HCT116 (cell line): ENCODE results near the gene SUMO3.

Source experiments
- ELF1 ChIP-seq: IDR thresholded peaks from 2 replicates; pipeline ENCODE4 v1.6.1; 2012; ENCODE audit warnings: low read depth, borderline replicate concordance
- EZH2 ChIP-seq: fragments of 200-600 bp; sonication (generic); IDR thresholded peaks from 2 replicates; pipeline ENCODE4 v1.6.1; 2017; ENCODE audit warnings: antibody characterized with exemption, mixed run types
- POLR2AphosphoS5 ChIP-seq: IDR thresholded peaks from 2 replicates; pipeline ENCODE4 v1.6.1; 2011; ENCODE audit warnings: mild to moderate bottlenecking, low read depth, low read length, moderate library complexity
- RAD21 ChIP-seq: IDR thresholded peaks from 2 replicates; pipeline ENCODE4 v1.6.1; 2012; ENCODE audit warnings: low read depth, mild to moderate bottlenecking
- TCF7L2 ChIP-seq: IDR thresholded peaks from 2 replicates; pipeline ENCODE4 v1.7.0; 2011; ENCODE audit warnings: borderline replicate concordance, inconsistent platforms; ENCODE audit not compliant: insufficient read depth, insufficient read length; ENCODE audit errors: extremely low read depth
- YY1 ChIP-seq: IDR thresholded peaks from 2 replicates; pipeline ENCODE4 v1.6.1; 2011; ENCODE audit warnings: low read length, low read depth, moderate library complexity, mild to moderate bottlenecking; ENCODE audit not compliant: insufficient replicate concordance; ENCODE audit errors: extremely low read depth
- TF ChIP-seq, protein P1 (sequence below), 3 experiments: fragments of 200-600 bp in 1 of 3; sonication (generic) in 1 of 3; IDR thresholded peaks in 2 of 3; conservative IDR thresholded peaks in 1 of 3; 2 replicates each; pipeline ENCODE4 v1.5.1; 2012 to 2017; ENCODE audit warnings: low read depth in 2 of 3, low read length in 2 of 3, antibody characterized with exemption in 1 of 3, borderline replicate concordance in 1 of 3, control low read depth in 1 of 3, mild to moderate bottlenecking in 1 of 3, mixed read lengths in 1 of 3, mixed run types in 1 of 3, moderate library complexity in 1 of 3; ENCODE audit not compliant: insufficient read depth in 1 of 3

DNA sequence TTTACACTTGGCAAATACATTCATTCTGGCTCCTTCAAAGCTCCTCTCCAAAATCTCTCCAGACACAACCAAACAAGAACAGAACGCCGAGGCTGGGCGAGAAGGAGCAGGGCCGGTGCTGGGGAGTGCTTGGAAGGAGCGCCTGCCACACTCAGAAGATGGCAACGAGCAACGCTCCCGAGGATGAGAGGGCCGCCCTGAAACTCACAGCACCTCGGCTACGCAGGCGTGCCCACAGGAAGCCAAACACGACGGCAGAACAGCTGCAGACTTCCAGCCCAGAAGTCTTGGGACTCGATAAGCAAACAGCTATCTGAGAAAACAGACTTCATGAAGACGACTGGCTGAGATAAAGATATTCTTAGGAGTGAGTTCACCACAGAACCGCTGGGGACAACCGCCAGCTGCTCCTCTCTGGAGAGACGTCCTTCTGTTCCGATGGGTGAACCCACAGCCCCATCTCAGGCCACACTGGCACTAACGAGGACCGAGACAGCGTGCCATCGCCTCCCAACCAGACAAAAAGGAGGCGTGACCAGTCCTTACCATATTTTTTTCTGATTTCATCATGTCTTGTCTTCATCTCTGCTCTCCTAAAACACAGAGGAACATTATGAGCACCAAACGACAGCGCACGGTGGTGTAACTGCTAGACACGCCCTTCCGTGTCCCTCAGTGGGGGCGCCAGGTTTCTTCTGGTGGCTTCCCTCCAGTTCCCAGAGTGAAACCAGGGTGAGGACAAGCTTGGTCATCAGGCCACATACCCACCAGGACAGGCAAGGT lies 37.0 kb upstream of the SUMO3 start:
- TF ChIP-seq ELF1 (no peak), POLR2AphosphoS5 (no peak), YY1 (no peak), EZH2 (no peak), TCF7L2 (no peak), RAD21 (no peak)
- TF ChIP-seq, protein P1, sequence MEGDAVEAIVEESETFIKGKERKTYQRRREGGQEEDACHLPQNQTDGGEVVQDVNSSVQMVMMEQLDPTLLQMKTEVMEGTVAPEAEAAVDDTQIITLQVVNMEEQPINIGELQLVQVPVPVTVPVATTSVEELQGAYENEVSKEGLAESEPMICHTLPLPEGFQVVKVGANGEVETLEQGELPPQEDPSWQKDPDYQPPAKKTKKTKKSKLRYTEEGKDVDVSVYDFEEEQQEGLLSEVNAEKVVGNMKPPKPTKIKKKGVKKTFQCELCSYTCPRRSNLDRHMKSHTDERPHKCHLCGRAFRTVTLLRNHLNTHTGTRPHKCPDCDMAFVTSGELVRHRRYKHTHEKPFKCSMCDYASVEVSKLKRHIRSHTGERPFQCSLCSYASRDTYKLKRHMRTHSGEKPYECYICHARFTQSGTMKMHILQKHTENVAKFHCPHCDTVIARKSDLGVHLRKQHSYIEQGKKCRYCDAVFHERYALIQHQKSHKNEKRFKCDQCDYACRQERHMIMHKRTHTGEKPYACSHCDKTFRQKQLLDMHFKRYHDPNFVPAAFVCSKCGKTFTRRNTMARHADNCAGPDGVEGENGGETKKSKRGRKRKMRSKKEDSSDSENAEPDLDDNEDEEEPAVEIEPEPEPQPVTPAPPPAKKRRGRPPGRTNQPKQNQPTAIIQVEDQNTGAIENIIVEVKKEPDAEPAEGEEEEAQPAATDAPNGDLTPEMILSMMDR (IDR thresholded peaks at IDR 0.05 in 2 of 3, conservative IDR thresholded peaks at IDR 0.05 in 1 of 3; ENCODE audit: borderline replicate concordance in 1 of 3, insufficient read depth in 1 of 3, low read depth in 2 of 3, low read length in 2 of 3): no peak
